ENCODE data around the gene CDKL1.

CDKL1 gene

DNA sequence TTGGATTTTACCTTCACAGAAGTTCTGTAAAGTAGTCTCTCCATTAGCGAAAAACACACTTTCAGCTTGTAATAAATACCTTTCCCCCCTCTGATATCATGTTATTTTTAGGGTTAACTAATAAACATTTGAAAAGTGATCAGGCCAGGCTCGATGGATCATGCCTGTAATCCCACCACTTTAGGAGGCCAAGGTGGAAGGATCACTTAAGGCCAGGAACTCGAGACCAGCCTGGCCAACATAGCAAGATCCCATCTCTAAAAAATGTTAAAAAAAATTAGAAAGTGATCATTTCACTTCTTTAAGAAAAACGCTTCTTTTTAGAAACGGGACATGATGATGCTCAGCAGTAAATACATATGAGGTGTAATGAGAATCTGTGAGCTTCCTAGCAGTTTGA is 2.0 kb downstream of the CDKL1 start:
- POLR2A ChIA-PET, result no interaction called here
- CTCF ChIA-PET, result interaction anchor here (1.0 to 1.6 kb wide), 2 partner anchors 25 to 73 kb away, joined by 3 to 8 read pairs; no protein-coding TSS in a partner anchor
- TF ChIP-seq ZNF335 (tag by site-specific recombination; conservative IDR thresholded peaks at IDR 0.05) (no peak), ZNF394 (tag by site-specific recombination; IDR thresholded peaks at IDR 0.05; ENCODE audit: borderline replicate concordance) (no peak), ZNF121 (tag by site-specific recombination; IDR thresholded peaks at IDR 0.05) (peak; percentile 79), ZNF791 (tag by site-specific recombination; IDR thresholded peaks at IDR 0.05) (no peak), ZNF138 (tag by site-specific recombination; IDR thresholded peaks at IDR 0.05; ENCODE audit: borderline replicate concordance) (no peak)
- TF ChIP-seq, protein P1, sequence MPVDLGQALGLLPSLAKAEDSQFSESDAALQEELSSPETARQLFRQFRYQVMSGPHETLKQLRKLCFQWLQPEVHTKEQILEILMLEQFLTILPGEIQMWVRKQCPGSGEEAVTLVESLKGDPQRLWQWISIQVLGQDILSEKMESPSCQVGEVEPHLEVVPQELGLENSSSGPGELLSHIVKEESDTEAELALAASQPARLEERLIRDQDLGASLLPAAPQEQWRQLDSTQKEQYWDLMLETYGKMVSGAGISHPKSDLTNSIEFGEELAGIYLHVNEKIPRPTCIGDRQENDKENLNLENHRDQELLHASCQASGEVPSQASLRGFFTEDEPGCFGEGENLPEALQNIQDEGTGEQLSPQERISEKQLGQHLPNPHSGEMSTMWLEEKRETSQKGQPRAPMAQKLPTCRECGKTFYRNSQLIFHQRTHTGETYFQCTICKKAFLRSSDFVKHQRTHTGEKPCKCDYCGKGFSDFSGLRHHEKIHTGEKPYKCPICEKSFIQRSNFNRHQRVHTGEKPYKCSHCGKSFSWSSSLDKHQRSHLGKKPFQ (tag by site-specific recombination; IDR thresholded peaks at IDR 0.05), result no peak

DNA sequence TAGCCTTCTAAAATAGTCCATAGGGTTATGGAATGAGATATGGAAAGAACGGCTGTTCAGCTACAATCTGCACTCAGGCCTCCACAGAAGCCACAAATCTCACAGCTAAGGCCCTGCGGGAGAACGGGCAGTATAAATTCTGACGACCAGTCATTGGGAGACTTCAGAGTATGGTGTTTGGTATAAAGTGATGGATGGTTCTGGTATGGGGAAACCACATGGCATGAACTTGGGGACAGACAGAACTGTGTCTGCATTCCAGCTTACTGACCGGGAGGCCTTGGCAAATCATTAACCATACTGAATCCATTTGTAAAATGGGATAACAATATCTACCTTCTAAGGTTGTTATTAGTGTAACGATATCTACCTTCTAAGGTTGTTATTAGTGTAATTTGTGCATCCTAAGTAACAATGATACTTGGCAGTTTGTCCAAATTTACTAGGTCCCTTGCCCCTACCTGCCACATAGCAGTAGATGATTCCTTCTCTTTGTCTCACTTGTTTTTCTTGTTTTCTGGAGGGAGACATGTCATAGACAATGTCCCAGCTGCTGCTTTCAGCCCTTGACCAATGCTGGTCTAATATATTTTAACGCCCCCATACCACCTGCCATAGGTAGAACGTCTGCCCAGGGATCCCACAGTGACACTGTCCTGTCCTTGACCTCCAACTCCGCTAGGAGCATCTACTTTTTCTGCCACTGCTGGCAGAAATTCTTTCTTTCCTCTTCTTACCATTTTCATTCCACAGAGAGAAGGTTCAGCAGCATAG is 6.8 kb downstream of the CDKL1 start:
- H3K4me1 ChIP-seq (ENCODE audit: control insufficient read depth, insufficient read depth, low read length), result no peaks in the 10 kb centered on the region
- CTCF ChIA-PET, result interaction anchor here (0.6 to 1.0 kb wide), 2 partner anchors 16 to 167 kb away, joined by 3 read pairs; no protein-coding TSS in a partner anchor
- H3K36me3 ChIP-seq (ENCODE audit: control insufficient read depth in 2 of 2, insufficient read depth in 1 of 2, low read length in 2 of 2), result no peaks in the 10 kb centered on the region
- H3K9me3 ChIP-seq (ENCODE audit: control insufficient read depth, insufficient read depth, low read depth, low read length), result no peaks in the 10 kb centered on the region
- TF ChIP-seq KLF16 (tag by site-specific recombination; IDR thresholded peaks at IDR 0.05) (no peak), SP7 (tag by site-specific recombination; IDR thresholded peaks at IDR 0.05) (no peak), OSR2 (tag by site-specific recombination; IDR thresholded peaks at IDR 0.05) (no peak), HOXC10 (CRISPR knock-in tag; IDR thresholded peaks at IDR 0.05) (no peak), ZNF600 (tag by site-specific recombination; IDR thresholded peaks at IDR 0.05) (no peak), KLF10 (tag by site-specific recombination; IDR thresholded peaks at IDR 0.05) (no peak), ZNF48 (tag by site-specific recombination; IDR thresholded peaks at IDR 0.05) (no peak), REPIN1 (tag by site-specific recombination; IDR thresholded peaks at IDR 0.05; ENCODE audit: low read depth) (no peak), KLF7 (tag by site-specific recombination; IDR thresholded peaks at IDR 0.05; ENCODE audit: borderline replicate concordance) (no peak), ZBTB7A (tag by site-specific recombination; IDR thresholded peaks at IDR 0.05; ENCODE audit: low read depth) (no peak), SALL2 (tag by site-specific recombination; IDR thresholded peaks at IDR 0.05; ENCODE audit: borderline replicate concordance) (no peak), MYNN (tag by site-specific recombination; IDR thresholded peaks at IDR 0.05; ENCODE audit: borderline replicate concordance) (no peak), ZNF830 (tag by site-specific recombination; IDR thresholded peaks at IDR 0.05; ENCODE audit: low read depth) (no peak), HOXA7 (CRISPR knock-in tag; IDR thresholded peaks at IDR 0.05; ENCODE audit: borderline replicate concordance) (no peak), MZF1 (tag by site-specific recombination; IDR thresholded peaks at IDR 0.05; ENCODE audit: borderline replicate concordance) (no peak), ZNF223 (tag by site-specific recombination; IDR thresholded peaks at IDR 0.05) (no peak), ZNF426 (tag by site-specific recombination; IDR thresholded peaks at IDR 0.05) (no peak)
- TF ChIP-seq, protein P2, sequence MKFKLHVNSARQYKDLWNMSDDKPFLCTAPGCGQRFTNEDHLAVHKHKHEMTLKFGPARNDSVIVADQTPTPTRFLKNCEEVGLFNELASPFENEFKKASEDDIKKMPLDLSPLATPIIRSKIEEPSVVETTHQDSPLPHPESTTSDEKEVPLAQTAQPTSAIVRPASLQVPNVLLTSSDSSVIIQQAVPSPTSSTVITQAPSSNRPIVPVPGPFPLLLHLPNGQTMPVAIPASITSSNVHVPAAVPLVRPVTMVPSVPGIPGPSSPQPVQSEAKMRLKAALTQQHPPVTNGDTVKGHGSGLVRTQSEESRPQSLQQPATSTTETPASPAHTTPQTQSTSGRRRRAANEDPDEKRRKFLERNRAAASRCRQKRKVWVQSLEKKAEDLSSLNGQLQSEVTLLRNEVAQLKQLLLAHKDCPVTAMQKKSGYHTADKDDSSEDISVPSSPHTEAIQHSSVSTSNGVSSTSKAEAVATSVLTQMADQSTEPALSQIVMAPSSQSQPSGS (tag by site-specific recombination; IDR thresholded peaks at IDR 0.05; ENCODE audit: low read depth), result no peak
- TF ChIP-seq, protein P3, sequence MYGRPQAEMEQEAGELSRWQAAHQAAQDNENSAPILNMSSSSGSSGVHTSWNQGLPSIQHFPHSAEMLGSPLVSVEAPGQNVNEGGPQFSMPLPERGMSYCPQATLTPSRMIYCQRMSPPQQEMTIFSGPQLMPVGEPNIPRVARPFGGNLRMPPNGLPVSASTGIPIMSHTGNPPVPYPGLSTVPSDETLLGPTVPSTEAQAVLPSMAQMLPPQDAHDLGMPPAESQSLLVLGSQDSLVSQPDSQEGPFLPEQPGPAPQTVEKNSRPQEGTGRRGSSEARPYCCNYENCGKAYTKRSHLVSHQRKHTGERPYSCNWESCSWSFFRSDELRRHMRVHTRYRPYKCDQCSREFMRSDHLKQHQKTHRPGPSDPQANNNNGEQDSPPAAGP (tag by site-specific recombination; IDR thresholded peaks at IDR 0.05), result no peak
- TF ChIP-seq, protein P4, sequence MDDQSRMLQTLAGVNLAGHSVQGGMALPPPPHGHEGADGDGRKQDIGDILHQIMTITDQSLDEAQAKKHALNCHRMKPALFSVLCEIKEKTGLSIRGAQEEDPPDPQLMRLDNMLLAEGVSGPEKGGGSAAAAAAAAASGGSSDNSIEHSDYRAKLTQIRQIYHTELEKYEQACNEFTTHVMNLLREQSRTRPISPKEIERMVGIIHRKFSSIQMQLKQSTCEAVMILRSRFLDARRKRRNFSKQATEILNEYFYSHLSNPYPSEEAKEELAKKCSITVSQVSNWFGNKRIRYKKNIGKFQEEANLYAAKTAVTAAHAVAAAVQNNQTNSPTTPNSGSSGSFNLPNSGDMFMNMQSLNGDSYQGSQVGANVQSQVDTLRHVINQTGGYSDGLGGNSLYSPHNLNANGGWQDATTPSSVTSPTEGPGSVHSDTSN (CRISPR knock-in tag; IDR thresholded peaks at IDR 0.05), result no peak
- no peak overlapping the region for H3K4me3 ChIP-seq (ENCODE audit: low read depth, low read length)
- H3K27ac ChIP-seq (ENCODE audit: extremely low read depth, low read depth, low read length), result no peak overlapping the region
- POLR2A ChIA-PET, result no interaction called here

More for the DNA sequence above, 2.0 kb downstream of the CDKL1 start:
- H3K9me3 ChIP-seq (ENCODE audit: control insufficient read depth, insufficient read depth, low read depth, low read length), result no peaks in the 10 kb centered on the region
- H3K36me3 ChIP-seq (ENCODE audit: control insufficient read depth in 2 of 2, insufficient read depth in 1 of 2, low read length in 2 of 2), result no peaks in the 10 kb centered on the region
- H3K4me1 ChIP-seq (ENCODE audit: control insufficient read depth, insufficient read depth, low read length), result peaks cover 9% of the 10 kb centered on the region
- no peak overlapping the region for H3K27ac ChIP-seq (ENCODE audit: extremely low read depth, low read depth, low read length)
- H3K4me3 ChIP-seq (ENCODE audit: low read depth, low read length), result no peak overlapping the region

All from HEK293 (cell line).